ENCODE results near the gene CDC42BPA. TPM values are rescaled to one million over a fixed set of nuclear protein-coding genes. Genes with fewer than 3 reads are reported as not detected.

Gene CDC42BPA
- total RNA-seq, 1 donor from 2014 or later, result 42.7 TPM

GRCh38 chr1:226978432-226979114 lies 339.7 kb downstream of the CDC42BPA start:
- H3K36me3 ChIP-seq, result peaks cover 0 to 17% of the 10 kb centered on the region in 2 donors
- no peak for DNase-seq (ENCODE audit: extremely low spot score in 2 of 2)

GRCh38 chr1:226977643-226978431 lies 340.5 kb downstream of the CDC42BPA start:
- TF ChIP-seq POLR2A (IDR thresholded peaks at IDR 0.05) (no peak), CTCF (IDR thresholded peaks at IDR 0.05) (no peak), POLR2AphosphoS5 (IDR thresholded peaks at IDR 0.05; ENCODE audit: insufficient read depth in 1 of 2, low read depth in 1 of 2) (no peak)
- intact Hi-C loops (cut with DNase I), result no loop called here
- no peak for DNase-seq (ENCODE audit: extremely low spot score in 2 of 2)
- no peak overlapping the region for H3K27ac ChIP-seq
- H3K27me3 ChIP-seq, result no peaks in the 10 kb centered on the region
- no peaks in the 10 kb centered on the region for H3K9me3 ChIP-seq
- H3K36me3 ChIP-seq, result peaks cover 0 to 10% of the 10 kb centered on the region in 2 donors
- H3K4me1 ChIP-seq, result peaks cover 24% of the 10 kb centered on the region
- no peak overlapping the region for H3K4me3 ChIP-seq

More at GRCh38 chr1:226978432-226979114, 339.7 kb downstream of the CDC42BPA start:
- no peak for TF ChIP-seq POLR2AphosphoS5 (IDR thresholded peaks at IDR 0.05; ENCODE audit: insufficient read depth in 1 of 2, low read depth in 1 of 2)
- TF ChIP-seq POLR2A (IDR thresholded peaks at IDR 0.05), result no peak
- TF ChIP-seq CTCF (IDR thresholded peaks at IDR 0.05), result no peak
- intact Hi-C loops (cut with DNase I), result no loop called here
- Histone ChIP-seq H3K4me1 (peaks cover 17% of the 10 kb centered on the region), H3K27ac (no peak overlapping the region), H3K4me3 (no peak overlapping the region), H3K9me3 (no peaks in the 10 kb centered on the region), H3K27me3 (no peaks in the 10 kb centered on the region)

GRCh38 chr1:226976978-226977642 lies 341.2 kb downstream of the CDC42BPA start:
- Histone ChIP-seq H3K27ac (no peak overlapping the region), H3K4me1 (peaks cover 25% of the 10 kb centered on the region), H3K9me3 (no peaks in the 10 kb centered on the region), H3K27me3 (no peaks in the 10 kb centered on the region), H3K36me3 (peaks cover 0 to 3% of the 10 kb centered on the region in 2 donors), H3K4me3 (no peak overlapping the region)
- intact Hi-C loops (cut with DNase I), result no loop called here
- no peak for DNase-seq (ENCODE audit: extremely low spot score in 2 of 2)
- no peak for TF ChIP-seq CTCF (IDR thresholded peaks at IDR 0.05)
- TF ChIP-seq POLR2A (IDR thresholded peaks at IDR 0.05), result no peak
- no peak for TF ChIP-seq POLR2AphosphoS5 (IDR thresholded peaks at IDR 0.05; ENCODE audit: insufficient read depth in 1 of 2, low read depth in 1 of 2)

- Histone ChIP-seq H3K27ac (no peak overlapping the region), H3K27me3 (no peaks in the 10 kb centered on the region), H3K4me1 (peaks cover 25% of the 10 kb centered on the region), H3K4me3 (no peak overlapping the region), H3K9me3 (no peaks in the 10 kb centered on the region), H3K36me3 (no peaks in the 10 kb centered on the region)
- DNase-seq (ENCODE audit: extremely low spot score in 2 of 2), result no peak
- TF ChIP-seq POLR2A (IDR thresholded peaks at IDR 0.05), result no peak
- no peak for TF ChIP-seq POLR2AphosphoS5 (IDR thresholded peaks at IDR 0.05; ENCODE audit: insufficient read depth in 1 of 2, low read depth in 1 of 2)
- no peak for TF ChIP-seq CTCF (IDR thresholded peaks at IDR 0.05)
- intact Hi-C loops (cut with DNase I), result no loop called here
Measured at GRCh38 chr1:226976276-226976977, 341.9 kb downstream of the CDC42BPA start.
